ENCODE measurements around the gene KRTAP10-3. TPM values are rescaled to one million over a fixed set of nuclear protein-coding genes. Genes with fewer than 3 reads are reported as not detected.
"Not testable (repeated sequence)": the region's sequence is repeated elsewhere in the genome, so short reads cannot be mapped to it uniquely, and the experiment has no call there.

KRTAP10-3 gene
- total RNA-seq, 1 experiment from 2014 or later, result not detected

DNA sequence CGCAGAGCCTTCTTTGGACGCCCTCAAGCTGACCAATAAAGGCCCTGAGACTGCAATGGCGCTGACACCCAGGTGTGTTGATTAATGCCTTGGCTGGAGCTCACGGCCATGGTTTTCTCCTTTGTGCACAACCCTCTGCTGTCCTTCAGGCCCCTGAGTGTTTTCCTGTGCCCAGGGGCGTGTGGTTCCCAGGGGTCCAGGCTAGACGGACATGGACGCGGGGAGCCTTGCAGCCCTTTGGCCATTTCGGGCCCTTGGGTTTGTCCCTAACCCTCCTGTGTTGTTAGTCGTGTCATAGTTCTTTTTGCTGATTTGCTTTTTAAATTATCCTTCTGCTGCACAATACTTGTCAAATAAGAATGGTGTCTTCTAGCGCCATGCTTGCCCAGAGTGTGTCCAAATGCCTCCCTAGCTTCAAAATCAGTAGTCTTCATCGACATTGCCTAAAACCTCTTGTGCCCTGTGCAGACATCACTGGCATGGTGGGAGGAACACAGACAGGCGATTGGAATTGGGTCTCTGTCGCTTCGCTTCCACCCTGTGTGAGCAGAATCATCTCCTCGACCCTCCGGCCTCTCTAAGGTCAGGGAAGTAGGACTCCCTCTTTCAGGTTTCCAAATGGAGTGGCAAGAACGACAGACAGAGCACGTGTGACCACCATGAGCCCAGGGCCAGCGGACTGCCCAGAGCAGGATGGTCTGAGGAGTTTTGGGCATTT lies 16.9 kb upstream of the KRTAP10-3 start:
- Mint-ChIP-seq H3K36me3 (ENCODE audit: insufficient read depth, unreplicated experiment) (peaks cover 8% of the 10 kb centered on the region), H3K27me3 (ENCODE audit: unreplicated experiment) (peaks cover 67% of the 10 kb centered on the region), H3K27ac (ENCODE audit: unreplicated experiment) (no peak overlapping the region), H3K4me3 (ENCODE audit: low read depth, unreplicated experiment) (peak overlapping the region; percentile 71), H3K9me3 (ENCODE audit: low read depth, unreplicated experiment) (peaks cover 6% of the 10 kb centered on the region), H3K4me1 (ENCODE audit: low read depth, unreplicated experiment) (peaks cover 19% of the 10 kb centered on the region)
- intact Hi-C loops (cut with micrococcal nuclease; ENCODE audit: unreplicated experiment), result no loop called here
- DNase-seq, result no peak
- CTCF ChIA-PET, result no interaction called here
- TF ChIP-seq CTCF (IDR thresholded peaks at IDR 0.05; ENCODE audit: unreplicated experiment), result no peak
- no TSS peak for BruUV-seq (replicated peaks)

DNA sequence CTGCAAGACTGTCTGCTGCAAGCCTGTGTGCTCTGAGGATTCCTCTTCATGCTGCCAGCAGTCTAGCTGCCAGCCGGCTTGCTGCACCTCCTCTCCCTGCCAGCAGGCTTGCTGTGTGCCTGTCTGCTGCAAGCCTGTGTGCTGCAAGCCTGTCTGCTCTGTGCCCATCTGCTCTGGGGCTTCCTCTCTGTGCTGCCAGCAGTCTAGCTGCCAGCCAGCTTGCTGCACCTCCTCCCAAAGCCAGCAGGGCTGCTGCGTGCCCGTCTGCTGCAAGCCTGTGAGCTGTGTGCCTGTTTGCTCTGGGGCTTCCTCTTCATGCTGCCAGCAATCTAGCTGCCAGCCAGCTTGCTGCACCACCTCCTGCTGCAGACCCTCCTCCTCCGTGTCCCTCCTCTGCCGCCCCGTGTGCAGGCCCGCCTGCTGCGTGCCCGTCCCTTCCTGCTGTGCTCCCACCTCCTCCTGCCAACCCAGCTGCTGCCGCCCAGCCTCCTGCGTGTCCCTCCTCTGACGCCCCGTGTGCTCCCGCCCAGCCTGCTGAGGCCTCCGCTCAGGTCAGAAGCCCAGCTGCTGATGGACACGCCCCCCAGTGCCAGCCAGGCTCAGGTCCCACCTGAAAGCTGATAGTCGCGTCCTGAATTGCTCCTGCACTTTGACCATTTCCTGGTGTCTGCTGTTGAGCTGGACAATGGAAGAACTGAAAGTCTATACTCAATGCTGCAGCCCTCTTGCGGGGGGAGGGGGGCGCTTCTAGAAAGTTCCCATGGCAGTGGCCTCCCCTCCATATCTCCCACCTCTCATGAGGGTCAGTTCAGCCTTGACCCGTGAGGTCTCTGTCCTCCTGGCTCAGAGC lies 16.1 kb upstream of the KRTAP10-3 start:
- no TSS peak for BruUV-seq (replicated peaks)
- CTCF ChIA-PET, result interaction anchor here (0.7 kb wide), 1 partner anchor 1001 kb away, joined by 3 read pairs; no protein-coding TSS in a partner anchor
- H3K27ac Mint-ChIP-seq (ENCODE audit: unreplicated experiment), result no peak overlapping the region

DNA sequence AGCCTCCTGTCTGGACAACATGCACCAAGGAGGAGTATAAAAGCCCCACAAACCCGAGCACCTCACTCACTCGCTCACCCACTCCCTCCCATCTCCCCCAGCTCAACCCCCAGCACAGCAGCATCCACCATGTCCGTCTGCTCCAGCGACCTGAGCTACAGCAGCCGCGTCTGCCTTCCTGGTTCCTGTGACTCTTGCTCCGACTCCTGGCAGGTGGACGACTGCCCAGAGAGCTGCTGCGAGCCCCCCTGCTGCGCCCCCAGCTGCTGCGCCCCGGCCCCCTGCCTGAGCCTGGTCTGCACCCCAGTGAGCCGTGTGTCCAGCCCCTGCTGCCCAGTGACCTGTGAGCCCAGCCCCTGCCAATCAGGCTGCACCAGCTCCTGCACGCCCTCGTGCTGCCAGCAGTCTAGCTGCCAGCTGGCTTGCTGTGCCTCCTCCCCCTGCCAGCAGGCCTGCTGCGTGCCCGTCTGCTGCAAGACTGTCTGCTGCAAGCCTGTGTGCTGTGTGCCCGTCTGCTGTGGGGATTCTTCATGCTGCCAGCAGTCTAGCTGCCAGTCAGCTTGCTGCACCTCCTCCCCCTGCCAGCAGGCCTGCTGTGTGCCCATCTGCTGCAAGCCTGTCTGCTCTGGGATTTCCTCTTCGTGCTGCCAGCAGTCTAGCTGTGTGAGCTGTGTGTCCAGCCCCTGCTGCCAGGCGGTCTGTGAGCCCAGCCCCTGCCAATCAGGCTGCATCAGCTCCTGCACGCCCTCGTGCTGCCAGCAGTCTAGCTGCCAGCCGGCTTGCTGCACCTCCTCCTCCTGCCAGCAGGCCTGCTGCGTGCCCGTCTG lies 15.2 kb upstream of the KRTAP10-3 start, which contains the start of gene KRTAP10-4:
TSS of gene KRTAP10-4 (plus strand) at position 100 of the 827 bp plus-strand sequence. CDS start at position 130, 30 bp downstream.
- peak within 1 kb of the TSS; percentile 71 for H3K4me3 Mint-ChIP-seq (ENCODE audit: low read depth, unreplicated experiment)
- H3K36me3 Mint-ChIP-seq (ENCODE audit: insufficient read depth, unreplicated experiment); DNase-seq; intact Hi-C loops (cut with micrococcal nuclease; ENCODE audit: unreplicated experiment); H3K27ac Mint-ChIP-seq (ENCODE audit: unreplicated experiment); H3K9me3 Mint-ChIP-seq (ENCODE audit: low read depth, unreplicated experiment); BruUV-seq (replicated peaks): not testable (repeated sequence)
- CTCF ChIA-PET, result interaction anchor here (1.2 kb wide), 2 partner anchors 18 to 159 kb away, joined by 3 read pairs; partner anchors contain the start of gene KRTAP10-6
- H3K27me3 Mint-ChIP-seq (ENCODE audit: unreplicated experiment), result peaks cover 65% of the 10 kb centered on the region
- H3K4me1 Mint-ChIP-seq (ENCODE audit: low read depth, unreplicated experiment), result peaks cover 12% of the 10 kb centered on the region

More for the DNA sequence above, 16.1 kb upstream of the KRTAP10-3 start:
- Mint-ChIP-seq H3K4me1 (ENCODE audit: low read depth, unreplicated experiment) (peaks cover 13% of the 10 kb centered on the region), H3K36me3 (ENCODE audit: insufficient read depth, unreplicated experiment) (peaks cover 8% of the 10 kb centered on the region), H3K4me3 (ENCODE audit: low read depth, unreplicated experiment) (peak overlapping the region; percentile 71), H3K27me3 (ENCODE audit: unreplicated experiment) (peaks cover 63% of the 10 kb centered on the region), H3K9me3 (ENCODE audit: low read depth, unreplicated experiment) (peaks cover 6% of the 10 kb centered on the region)
- peak; percentile 34 for DNase-seq
- intact Hi-C loops (cut with micrococcal nuclease; ENCODE audit: unreplicated experiment), result no loop called here
- TF ChIP-seq CTCF (IDR thresholded peaks at IDR 0.05; ENCODE audit: unreplicated experiment), result no peak

GRCh38 chr21:44572959-44573583 lies 14.5 kb upstream of the KRTAP10-3 start:
- H3K9me3 Mint-ChIP-seq (ENCODE audit: low read depth, unreplicated experiment), result peaks cover 6% of the 10 kb centered on the region
- intact Hi-C loops (cut with micrococcal nuclease; ENCODE audit: unreplicated experiment), result no loop called here
- peaks cover 8% of the 10 kb centered on the region for H3K36me3 Mint-ChIP-seq (ENCODE audit: insufficient read depth, unreplicated experiment)
- no TSS peak for BruUV-seq (replicated peaks)
- H3K4me3 Mint-ChIP-seq (ENCODE audit: low read depth, unreplicated experiment), result no peak overlapping the region
- no peak for DNase-seq
- peaks cover 12% of the 10 kb centered on the region for H3K4me1 Mint-ChIP-seq (ENCODE audit: low read depth, unreplicated experiment)
- no peak overlapping the region for H3K27ac Mint-ChIP-seq (ENCODE audit: unreplicated experiment)
- H3K27me3 Mint-ChIP-seq (ENCODE audit: unreplicated experiment), result peaks cover 73% of the 10 kb centered on the region
- CTCF ChIA-PET, result interaction anchor here (1.2 kb wide), 2 partner anchors 19 to 159 kb away, joined by 3 read pairs; partner anchors contain the start of gene KRTAP10-6
- no peak for TF ChIP-seq CTCF (IDR thresholded peaks at IDR 0.05; ENCODE audit: unreplicated experiment)

All from Calu3 (cell line).